Erythroblast (primary cell): ENCODE results near the gene PTPRM.
"Not testable (repeated sequence)": the region's sequence is repeated elsewhere in the genome, so short reads cannot be mapped to it uniquely, and the experiment has no call there.

Experiments
- DNase-seq, 2 experiments: peaks; one replicate each; lab custom pipeline; 2025; lab: John Stamatoyannopoulos, UW
- GATA1 ChIP-seq: IDR thresholded peaks from 2 replicates; pipeline ENCODE4 v1.6.1; 2011; ENCODE audit warnings: low read depth, mild to moderate bottlenecking, control low read depth, low read length, moderate library complexity
- POLR2A ChIP-seq: IDR thresholded peaks from 2 replicates; pipeline ENCODE4 v1.6.1; 2011; ENCODE audit warnings: mild to moderate bottlenecking, low read length

Gene PTPRM

DNA sequence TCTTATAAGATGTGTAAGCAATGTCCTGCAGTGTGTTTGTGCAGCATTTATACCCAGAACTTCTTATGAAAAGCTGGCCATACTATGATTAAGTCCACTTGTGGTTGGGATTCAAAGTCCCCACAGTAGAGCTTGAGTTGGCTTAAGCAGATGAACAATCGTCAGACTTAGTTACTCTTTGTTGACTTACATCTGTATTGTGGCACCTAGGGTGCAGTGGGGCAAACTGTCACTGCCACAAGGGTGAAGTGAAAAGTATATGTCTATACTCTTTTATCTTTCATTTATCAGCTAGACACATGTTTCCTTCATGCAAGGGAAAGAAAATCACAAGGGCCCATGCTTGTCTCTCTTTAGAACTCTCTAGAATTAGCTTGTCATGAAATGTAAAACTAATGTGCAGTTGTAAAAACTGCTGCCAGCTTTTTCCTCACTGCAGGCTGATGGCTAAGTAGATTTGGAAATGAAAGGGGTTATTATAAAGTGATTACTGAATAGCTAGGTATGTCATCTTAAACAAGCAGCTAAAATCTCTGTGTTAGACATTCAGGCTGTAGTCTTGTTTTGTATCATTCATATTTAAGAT lies 474.5 kb downstream of the PTPRM start:
- DNase-seq: no peak
- no peak for TF ChIP-seq POLR2A
- TF ChIP-seq GATA1: no peak

GRCh38 chr18:8044004-8044403 lies 476.9 kb downstream of the PTPRM start:
- no peak for TF ChIP-seq POLR2A
- TF ChIP-seq GATA1: no peak

GRCh38 chr18:8045160-8045883 lies 478.2 kb downstream of the PTPRM start:
- TF ChIP-seq GATA1 (no peak), POLR2A (no peak)
- no peak for DNase-seq

More at GRCh38 chr18:8044004-8044403, 476.9 kb downstream of the PTPRM start:
- DNase-seq: no peak

DNA sequence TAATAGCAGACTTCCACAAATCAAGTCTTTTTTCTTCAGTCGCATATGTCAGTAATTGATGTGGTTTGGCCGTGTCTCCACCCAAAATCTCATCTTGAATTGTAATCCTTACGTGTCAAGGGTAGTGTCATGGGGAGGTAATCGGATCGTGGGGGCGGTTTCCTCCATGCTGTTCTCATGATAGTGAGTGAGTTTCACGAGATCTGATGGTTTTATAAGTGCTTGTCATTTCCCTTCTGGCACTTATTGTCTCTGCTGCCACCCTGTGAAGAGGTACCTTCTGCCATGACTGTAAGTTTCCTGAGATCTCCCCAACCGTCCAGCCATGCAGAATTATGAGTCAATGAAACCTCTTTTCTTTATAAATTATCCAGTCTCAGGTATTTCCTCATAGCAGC lies 478.8 kb downstream of the PTPRM start:
- no peak for TF ChIP-seq POLR2A
- no peak for TF ChIP-seq GATA1
- no peak for DNase-seq

DNA sequence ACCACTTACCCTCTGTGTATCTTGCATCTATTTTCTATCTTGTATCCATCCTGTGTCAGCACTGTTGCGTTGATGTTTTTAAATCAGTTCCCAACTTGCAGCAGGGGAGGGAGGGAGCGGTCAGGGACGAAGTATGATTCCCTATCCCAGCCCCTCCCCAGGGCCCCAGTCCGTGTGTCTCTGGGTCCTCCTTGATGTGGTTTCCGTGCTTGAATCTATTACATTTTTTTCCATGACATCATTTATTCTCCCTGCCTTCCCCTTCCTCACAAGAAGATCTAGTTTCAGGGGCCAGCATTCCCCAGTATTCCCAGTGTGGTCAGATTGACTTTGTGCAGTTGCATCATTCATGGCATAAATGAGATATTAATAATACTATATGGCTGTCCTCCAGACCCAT lies 479.3 kb downstream of the PTPRM start:
- no peak for TF ChIP-seq POLR2A
- DNase-seq: no peak

GRCh38 chr18:8049147-8049546 lies 482.0 kb downstream of the PTPRM start:
- no peak for DNase-seq
- TF ChIP-seq GATA1: no peak

- no peak for DNase-seq
- TF ChIP-seq POLR2A (no peak), GATA1 (no peak)
Measured at GRCh38 chr18:8050616-8051329, 483.7 kb downstream of the PTPRM start.

DNA sequence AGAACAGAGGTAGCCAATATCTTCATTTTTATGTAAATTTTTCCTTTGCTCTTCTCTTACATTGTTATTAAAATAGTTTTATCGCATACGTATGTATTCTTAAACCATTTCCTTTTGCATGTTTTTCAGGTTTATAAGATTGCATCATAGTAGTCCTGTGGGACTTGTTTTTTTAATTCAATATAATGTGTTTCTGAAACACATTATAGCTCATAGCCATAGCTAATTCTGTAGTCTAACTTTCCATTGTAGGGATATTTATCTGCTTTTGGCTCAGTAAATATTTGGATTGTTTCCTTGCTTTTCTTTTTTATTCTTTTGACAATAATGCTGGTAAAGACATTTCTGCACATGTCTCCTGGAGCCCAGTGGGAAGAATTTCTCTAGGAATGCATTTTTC lies 484.3 kb downstream of the PTPRM start:
- TF ChIP-seq POLR2A (no peak), GATA1 (no peak)
- no peak for DNase-seq

DNA sequence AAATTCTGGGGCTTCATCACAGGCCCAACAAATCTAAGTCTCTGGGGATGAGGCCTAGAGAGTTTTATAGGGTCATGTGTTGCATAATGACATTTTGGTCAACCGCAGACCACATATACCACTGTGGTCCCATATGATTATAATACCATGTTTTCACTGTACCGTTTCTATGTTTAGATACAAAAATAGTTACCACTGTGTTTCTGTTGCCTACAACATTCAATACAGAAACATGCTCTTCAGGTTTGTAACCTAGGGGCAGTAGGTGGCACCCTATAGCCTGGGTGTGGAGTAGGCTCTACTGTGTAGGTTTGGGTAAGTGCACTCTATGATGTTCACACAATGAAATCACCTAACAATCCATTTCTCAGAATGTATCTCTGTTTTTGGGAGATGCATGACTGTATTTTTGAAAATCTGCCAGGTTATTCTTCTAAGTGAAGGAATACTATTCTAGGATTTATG lies 485.2 kb downstream of the PTPRM start:
- DNase-seq: no peak
- TF ChIP-seq POLR2A: no peak
- TF ChIP-seq GATA1: no peak

GRCh38 chr18:8056723-8057122 lies 489.6 kb downstream of the PTPRM start:
- DNase-seq: no peak
- TF ChIP-seq POLR2A (no peak), GATA1 (no peak)

- DNase-seq: not testable (repeated sequence)
Measured at GRCh38 chr18:8063152-8063551, 496.0 kb downstream of the PTPRM start.

DNA sequence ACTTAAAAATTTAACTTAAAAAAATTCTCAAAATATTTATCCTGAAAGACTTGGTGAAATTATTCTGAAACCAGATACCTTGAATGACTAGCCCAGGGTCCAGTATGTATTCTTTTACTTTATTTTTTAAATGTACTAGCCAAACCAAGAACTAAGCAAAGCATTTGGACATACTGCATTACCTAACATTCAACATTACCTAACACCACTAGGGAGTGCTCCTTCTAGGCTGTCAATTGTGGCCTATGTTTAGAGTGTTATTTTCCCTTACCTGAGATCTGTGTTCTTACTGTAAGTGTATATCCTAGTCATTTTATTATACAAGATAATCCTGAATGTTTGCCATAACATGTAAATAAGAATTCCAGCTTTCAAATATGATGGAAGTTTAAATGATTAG lies 496.6 kb downstream of the PTPRM start:
- TF ChIP-seq POLR2A (no peak), GATA1 (no peak)
- DNase-seq: no peak

DNA sequence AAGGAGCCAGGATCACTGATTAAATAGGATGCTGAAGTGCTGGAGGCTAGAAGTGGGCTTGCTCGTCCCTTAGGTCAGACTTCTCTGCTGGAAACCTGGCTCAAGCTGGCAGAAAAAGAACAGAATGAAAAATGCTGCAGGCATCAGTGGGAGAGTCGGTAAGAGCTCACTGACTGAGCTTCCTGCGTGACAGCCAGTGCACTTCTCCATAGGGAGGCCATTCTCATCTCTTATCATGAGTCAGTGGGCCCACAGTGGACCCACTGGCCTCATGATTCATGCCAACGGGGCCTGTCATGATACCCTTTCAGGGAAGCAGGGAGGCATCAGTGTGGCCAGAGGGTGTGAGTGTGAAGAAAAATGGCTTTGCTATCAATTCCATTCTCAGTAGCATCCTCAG lies 498.2 kb downstream of the PTPRM start:
- DNase-seq: no peak
- TF ChIP-seq GATA1 (no peak), POLR2A (no peak)

GRCh38 chr18:8065773-8066172 lies 498.7 kb downstream of the PTPRM start:
- TF ChIP-seq GATA1 (no peak), POLR2A (no peak)
- no peak for DNase-seq
